GM12878 (cell line): ENCODE measurements around the gene MTRF1L. TPM values are rescaled to one million over a fixed set of nuclear protein-coding genes. Genes with fewer than 3 reads are reported as not detected.

Experiments used
- ATAC-seq: fragments of 200-7000 bp; cut with Tn5 transposase; 3 replicates; pipeline ENCODE4 v1.9.1; 2020; ENCODE audit warnings: mild to moderate bottlenecking, moderate library complexity
- BruUV-seq: library from RNA; stranded (reverse); fragments of 400-500 nt; replicated peaks from 2 replicates; lab custom pipeline; 2021; lab: Mats Ljungman, UMichigan
- CTCF ChIA-PET: fragments of 300-600 bp; sonication (Branson Sonifier 250); formaldehyde crosslinking; extraction: SDS; loops from one replicate; lab custom pipeline; 2021; ENCODE audit warnings: inconsistent platforms; lab: Yijun Ruan, JAX
- POLR2A ChIA-PET: fragments of 350-600 bp; formaldehyde crosslinking; extraction: SDS; loops from one replicate; lab custom pipeline; 2021; ENCODE audit warnings: inconsistent platforms; lab: Charles Lee
- RAD21 ChIA-PET: fragments of 300-600 bp; sonication (Branson Sonifier 250); formaldehyde crosslinking; loops from one replicate; lab custom pipeline; 2023; ENCODE audit warnings: antibody characterized with exemption; ENCODE audit not compliant: unreplicated experiment; lab: Charles Lee
- SMC1A ChIA-PET: fragments of 300-600 bp; sonication (Branson Sonifier 250); formaldehyde crosslinking; loops from one replicate; lab custom pipeline; 2023; ENCODE audit not compliant: unreplicated experiment, uncharacterized antibody; lab: Charles Lee
- DNase-seq: peaks from one replicate; pipeline ENCODE4 v3.0.0-alpha.2; 2011; ENCODE audit warnings: low read depth, low spot score
- FAIRE-seq: peaks from 3 replicates; lab custom pipeline; 2011; peaks lifted over from hg19 to GRCh38; lab: Jason Lieb, UNC
- H2AFZ ChIP-seq: 2 replicates; pipeline ENCODE4 v1.6.0; 2011; ENCODE audit warnings: low read depth, low read length, control low read depth; ENCODE audit not compliant: control insufficient read depth
- H3K27ac ChIP-seq: 2 replicates; pipeline ENCODE4 v1.5.1; 2011; ENCODE audit warnings: control low read depth; ENCODE audit not compliant: control insufficient read depth, insufficient read depth
- H3K27me3 ChIP-seq, 2 experiments: replicated peaks in 1 of 2; 2 replicates each; pipeline versions ENCODE4 v1.6.0 to v1.6.1; 2011; ENCODE audit warnings: low read length in 1 of 2; ENCODE audit not compliant: control insufficient read depth in 2 of 2, insufficient read depth in 2 of 2
- H3K36me3 ChIP-seq, 2 experiments: 2 replicates each; pipeline ENCODE4 v1.5.1; 2011; ENCODE audit warnings: low read length in 1 of 2; ENCODE audit not compliant: control insufficient read depth in 2 of 2, insufficient read depth in 2 of 2
- H3K4me1 ChIP-seq: 2 replicates; pipeline ENCODE4 v1.6.1; 2011; ENCODE audit warnings: mild to moderate bottlenecking, low read length, moderate library complexity, mixed read lengths; ENCODE audit not compliant: control insufficient read depth, insufficient read depth
- H3K4me2 ChIP-seq: 2 replicates; pipeline ENCODE4 v1.6.0; 2011; ENCODE audit warnings: control low read depth; ENCODE audit not compliant: control insufficient read depth, insufficient read depth
- H3K4me3 ChIP-seq: fragments of 200-600 bp; sonication (generic); 2 replicates; pipeline ENCODE4 v1.5.1; 2016
- H3K79me2 ChIP-seq: 2 replicates; pipeline ENCODE4 v1.6.0; 2011; ENCODE audit warnings: low read length; ENCODE audit not compliant: control insufficient read depth, insufficient read depth
- H3K9ac ChIP-seq: 2 replicates; pipeline ENCODE4 v1.8.0; 2011; ENCODE audit warnings: low read length, control low read depth, mixed read lengths; ENCODE audit not compliant: control insufficient read depth, insufficient read depth
- H3K9me3 ChIP-seq: replicated peaks from 3 replicates; pipeline ENCODE4 v1.5.1; 2011; ENCODE audit warnings: mild to moderate bottlenecking, low read length; ENCODE audit not compliant: control insufficient read depth, insufficient read depth
- H4K20me1 ChIP-seq: 2 replicates; pipeline ENCODE4 v1.6.0; 2011; ENCODE audit not compliant: control insufficient read depth, insufficient read depth
- RAD21 ChIP-seq: IDR thresholded peaks from 2 replicates; pipeline ENCODE4 v1.6.1; 2011; ENCODE audit warnings: mild to moderate bottlenecking, low read depth, low read length, moderate library complexity; ENCODE audit not compliant: insufficient read depth
- SMC3 ChIP-seq: IDR thresholded peaks from 2 replicates; pipeline ENCODE4 v1.6.1; 2011; ENCODE audit warnings: low read length, improper control_type of control experiment, borderline replicate concordance
- STAT1 ChIP-seq: fragments of 450-650 bp; conservative IDR thresholded peaks from 2 replicates; pipeline ENCODE4 v1.6.1; 2014; ENCODE audit warnings: antibody characterized with exemption, mild to moderate bottlenecking
- WGBS: methylation state at CpG from one replicate; pipeline ENCODE4 v1.1.6; 2016; ENCODE audit warnings: low lambda C conversion rate; ENCODE audit not compliant: insufficient replicate concordance, insufficient coverage; ENCODE audit errors: missing lambda C conversion rate; 5-methylcytosine and 5-hydroxymethylcytosine counted together
- in situ Hi-C: fragments of 300-500 bp; cut with MboI; formaldehyde crosslinking; loops from 9 replicates; pipeline ENCODE4 v1.14.3; 2018; ENCODE audit warnings: mixed read lengths
- intact Hi-C: fragments of 100-400 bp; cut with micrococcal nuclease; formaldehyde crosslinking; loops from one replicate; pipeline ENCODE4 v1.14.2; 2022; ENCODE audit not compliant: unreplicated experiment
- polyA plus RNA-seq, 11 experiments: library from polyadenylated mRNA; depleted of rRNA in 4 of 11; unstranded in 6 of 11; stranded (reverse) in 5 of 11; fragments of >200 nt; fragmentation: Nextera tagmentation in 4 of 11; fragmentation: Illumina TruSeq in 1 of 11; extraction: Ambion mirVana in 4 of 11; extraction: Trizol in 1 of 11; gene quantifications; 1 replicate in 1 of 11; 2 replicates in 10 of 11; pipeline versions ENCODE4 v1.2.1 to v1.2.3, GENCODE V29; 2011 to 2016; ENCODE audit warnings: inconsistent platforms in 2 of 11, missing spikeins in 2 of 11, low read depth in 1 of 11
- total RNA-seq, 4 experiments: library from RNA; depleted of rRNA in 3 of 4; stranded (reverse); fragments of >200 nt in 3 of 4; fragmentation: Illumina TruSeq in 1 of 4; extraction: Trizol in 1 of 4; gene quantifications; 2 replicates each; pipeline versions ENCODE4 v1.2.1 to v1.2.3, GENCODE V29; 2013 to 2021
- TF ChIP-seq, protein P1 (sequence below), 3 experiments: IDR thresholded peaks in 2 of 3; conservative IDR thresholded peaks in 1 of 3; 2 replicates each; pipeline ENCODE4 v1.5.1; 2011; ENCODE audit warnings: low read depth in 3 of 3, low read length in 3 of 3, mild to moderate bottlenecking in 3 of 3, control low read depth in 2 of 3, moderate library complexity in 2 of 3, inconsistent platforms in 1 of 3, mixed read lengths in 1 of 3; ENCODE audit not compliant: control insufficient read depth in 2 of 3, insufficient read depth in 1 of 3; ENCODE audit errors: extremely low read depth in 1 of 3
- TF ChIP-seq, protein P2 (sequence below): IDR thresholded peaks from 2 replicates; pipeline ENCODE4 v1.6.1; 2012; ENCODE audit warnings: low read depth, low read length, improper control_type of control experiment

MTRF1L gene
- total and polyA plus RNA-seq, 10 of the 15 experiments (the other 5 are each of a cell fraction or from before 2014, with no cell fraction given): 5.1 to 21.6 (median 16.1) TPM

- Histone ChIP-seq H2AFZ (no peak overlapping the region), H3K4me3 (no peak overlapping the region), H3K9ac (no peak overlapping the region), H3K4me2 (no peak overlapping the region), H3K4me1 (no peaks in the 10 kb centered on the region), H3K36me3 (no peaks in the 10 kb centered on the region), H3K27ac (no peak overlapping the region), H3K79me2 (no peaks in the 10 kb centered on the region), H4K20me1 (no peaks in the 10 kb centered on the region), H3K27me3 (no peaks in the 10 kb centered on the region), H3K9me3 (no peaks in the 10 kb centered on the region)
- CTCF ChIA-PET: interaction anchor here (0.5 to 2.6 kb wide), 33 partner anchors 9 to 656 kb away, joined by 3 to 47 read pairs (median 4); no protein-coding TSS in a partner anchor
- RAD21 ChIA-PET: interaction anchor here (0.6 to 2.4 kb wide), 9 partner anchors 24 to 659 kb away, joined by 3 to 16 read pairs (median 3); no protein-coding TSS in a partner anchor
- POLR2A ChIA-PET: no interaction called here
- 2% methylated on average over 3 of the region's 3 CpGs for WGBS
- peak; percentile 84 for ATAC-seq
- intact Hi-C loops (loop anchor here (1.0 to 5.0 kb wide), 2 partner anchors 70 to 402 kb away; no protein-coding TSS in a partner anchor), in situ Hi-C loops (no loop called here)
- no TSS peak for BruUV-seq
- FAIRE-seq: no peak
- SMC1A ChIA-PET: interaction anchor here (0.7 to 2.4 kb wide), 20 partner anchors 14 to 402 kb away, joined by 3 to 23 read pairs (median 4); partner anchors contain the start of gene FBXO5
- DNase-seq: no peak
- TF ChIP-seq SMC3 (peak; percentile 46; the same call in 1 of the 2 replicates), STAT1 (no peak), RAD21 (peak; percentile 45; the same call in 1 of the 2 replicates)
- TF ChIP-seq, protein P1, sequence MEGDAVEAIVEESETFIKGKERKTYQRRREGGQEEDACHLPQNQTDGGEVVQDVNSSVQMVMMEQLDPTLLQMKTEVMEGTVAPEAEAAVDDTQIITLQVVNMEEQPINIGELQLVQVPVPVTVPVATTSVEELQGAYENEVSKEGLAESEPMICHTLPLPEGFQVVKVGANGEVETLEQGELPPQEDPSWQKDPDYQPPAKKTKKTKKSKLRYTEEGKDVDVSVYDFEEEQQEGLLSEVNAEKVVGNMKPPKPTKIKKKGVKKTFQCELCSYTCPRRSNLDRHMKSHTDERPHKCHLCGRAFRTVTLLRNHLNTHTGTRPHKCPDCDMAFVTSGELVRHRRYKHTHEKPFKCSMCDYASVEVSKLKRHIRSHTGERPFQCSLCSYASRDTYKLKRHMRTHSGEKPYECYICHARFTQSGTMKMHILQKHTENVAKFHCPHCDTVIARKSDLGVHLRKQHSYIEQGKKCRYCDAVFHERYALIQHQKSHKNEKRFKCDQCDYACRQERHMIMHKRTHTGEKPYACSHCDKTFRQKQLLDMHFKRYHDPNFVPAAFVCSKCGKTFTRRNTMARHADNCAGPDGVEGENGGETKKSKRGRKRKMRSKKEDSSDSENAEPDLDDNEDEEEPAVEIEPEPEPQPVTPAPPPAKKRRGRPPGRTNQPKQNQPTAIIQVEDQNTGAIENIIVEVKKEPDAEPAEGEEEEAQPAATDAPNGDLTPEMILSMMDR (IDR thresholded peaks at IDR 0.05 in 2 of 3, conservative IDR thresholded peaks at IDR 0.05 in 1 of 3; ENCODE audit: control insufficient read depth in 2 of 3, extremely low read depth in 1 of 3, insufficient read depth in 1 of 3, low read depth in 3 of 3, low read length in 3 of 3): peak in 2 of 3 experiments; percentile 26 to 37; a peak in 2 of 6 replicates
- TF ChIP-seq, protein P2, sequence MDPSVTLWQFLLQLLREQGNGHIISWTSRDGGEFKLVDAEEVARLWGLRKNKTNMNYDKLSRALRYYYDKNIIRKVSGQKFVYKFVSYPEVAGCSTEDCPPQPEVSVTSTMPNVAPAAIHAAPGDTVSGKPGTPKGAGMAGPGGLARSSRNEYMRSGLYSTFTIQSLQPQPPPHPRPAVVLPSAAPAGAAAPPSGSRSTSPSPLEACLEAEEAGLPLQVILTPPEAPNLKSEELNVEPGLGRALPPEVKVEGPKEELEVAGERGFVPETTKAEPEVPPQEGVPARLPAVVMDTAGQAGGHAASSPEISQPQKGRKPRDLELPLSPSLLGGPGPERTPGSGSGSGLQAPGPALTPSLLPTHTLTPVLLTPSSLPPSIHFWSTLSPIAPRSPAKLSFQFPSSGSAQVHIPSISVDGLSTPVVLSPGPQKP: no peak
Measured at GRCh38 chr6:152954443-152954842, 48.1 kb downstream of the MTRF1L start.
